Tibial artery (tissue), 4 donors: ENCODE measurements around the gene WDR48.

Experiments
- DNase-seq, 2 donors: peaks; one replicate each; pipeline ENCODE4 v3.0.0-alpha.2; 2019
- H3K27ac ChIP-seq, 2 donors: fragments of 200-600 bp; sonication (generic) in 1 of 2; 1 replicate in 1 of 2; 2 replicates in 1 of 2; pipeline ENCODE4 v1.5.1; 2018 to 2019; ENCODE audit warnings: mild to moderate bottlenecking in 1 of 2
- H3K27me3 ChIP-seq, 2 donors: fragments of 200-600 bp; sonication (generic) in 1 of 2; one replicate each; pipeline versions ENCODE4 v1.5.1 to v1.6.0; 2016 to 2019
- H3K36me3 ChIP-seq, 3 donors: fragments of 200-600 bp; sonication (generic) in 2 of 3; one replicate each; pipeline ENCODE4 v1.5.1; 2016 to 2019; ENCODE audit warnings: mild to moderate bottlenecking in 2 of 3
- H3K4me1 ChIP-seq, 4 donors: fragments of 200-600 bp; sonication (generic) in 2 of 4; 1 replicate in 3 of 4; 2 replicates in 1 of 4; pipeline ENCODE4 v1.5.1; 2016 to 2019
- H3K4me3 ChIP-seq, 2 donors: fragments of 200-600 bp; sonication (generic) in 1 of 2; 1 replicate in 1 of 2; 2 replicates in 1 of 2; pipeline ENCODE4 v1.5.1; 2018 to 2019; ENCODE audit warnings: mild to moderate bottlenecking in 2 of 2
- H3K9me3 ChIP-seq, 3 donors: fragments of 200-600 bp; sonication (generic) in 1 of 3; one replicate each; pipeline ENCODE4 v1.5.1; 2016 to 2019
- CTCF ChIP-seq, 2 experiments: fragments of 200-600 bp in 1 of 2; fragments of 450-650 bp in 1 of 2; IDR thresholded peaks; one replicate each; pipeline ENCODE4 v1.5.1; 2017 to 2019; ENCODE audit warnings: antibody characterized with exemption in 2 of 2, mild to moderate bottlenecking in 1 of 2, moderate library complexity in 1 of 2
- intact Hi-C: fragments of 100-400 bp; cut with DNase I; formaldehyde crosslinking; loops from one replicate; pipeline ENCODE4 v1.15.0; 2023; ENCODE audit warnings: low total_unique reads

WDR48 gene

GRCh38 chr3:39024497-39024896 is 27.3 kb upstream of the WDR48 start:
- no peaks in the 10 kb centered on the region for H3K9me3 ChIP-seq
- H3K36me3 ChIP-seq, result no peaks in the 10 kb centered on the region
- H3K27me3 ChIP-seq, result peaks cover 0 to 5% of the 10 kb centered on the region in 2 donors
- H3K4me3 ChIP-seq, result no peak overlapping the region
- no peaks in the 10 kb centered on the region for H3K4me1 ChIP-seq
- TF ChIP-seq CTCF (IDR thresholded peaks at IDR 0.05), result no peak
- intact Hi-C loops, result no loop called here
- no peak for DNase-seq
- H3K27ac ChIP-seq, result no peak overlapping the region

- no peaks in the 10 kb centered on the region for H3K9me3 ChIP-seq
- no peak for TF ChIP-seq CTCF (IDR thresholded peaks at IDR 0.05)
- intact Hi-C loops, result no loop called here
- DNase-seq, result no peak
- H3K4me1 ChIP-seq, result no peaks in the 10 kb centered on the region
- no peak overlapping the region for H3K27ac ChIP-seq
- no peak overlapping the region for H3K4me3 ChIP-seq
- no peaks in the 10 kb centered on the region for H3K36me3 ChIP-seq
- peaks cover 0 to 5% of the 10 kb centered on the region in 2 donors for H3K27me3 ChIP-seq
These were observed 26.4 kb upstream of the WDR48 start for GRCh38 chr3:39025222-39025970.

- no peak for DNase-seq
- no peak for TF ChIP-seq CTCF (IDR thresholded peaks at IDR 0.05)
- no peak overlapping the region for H3K27ac ChIP-seq
- no peaks in the 10 kb centered on the region for H3K9me3 ChIP-seq
- no peaks in the 10 kb centered on the region for H3K36me3 ChIP-seq
- no peaks in the 10 kb centered on the region for H3K4me1 ChIP-seq
- intact Hi-C loops, result no loop called here
- H3K27me3 ChIP-seq, result no peaks in the 10 kb centered on the region
- H3K4me3 ChIP-seq, result no peak overlapping the region
These were observed 23.3 kb upstream of the WDR48 start for GRCh38 chr3:39028546-39028945.

- no peak for DNase-seq
- Histone ChIP-seq H3K9me3 (no peaks in the 10 kb centered on the region), H3K36me3 (no peaks in the 10 kb centered on the region), H3K27me3 (no peaks in the 10 kb centered on the region), H3K27ac (no peak overlapping the region), H3K4me3 (no peak overlapping the region), H3K4me1 (no peaks in the 10 kb centered on the region)
- intact Hi-C loops, result no loop called here
- no peak for TF ChIP-seq CTCF (IDR thresholded peaks at IDR 0.05)
These were observed 22.3 kb upstream of the WDR48 start for GRCh38 chr3:39029556-39029955.

GRCh38 chr3:39038165-39038564 is 13.7 kb upstream of the WDR48 start:
- no peak for DNase-seq
- no peak overlapping the region for H3K27ac ChIP-seq
- H3K4me3 ChIP-seq, result no peak overlapping the region
- no peaks in the 10 kb centered on the region for H3K27me3 ChIP-seq
- H3K4me1 ChIP-seq, result no peaks in the 10 kb centered on the region
- no peak for TF ChIP-seq CTCF (IDR thresholded peaks at IDR 0.05)
- H3K36me3 ChIP-seq, result no peaks in the 10 kb centered on the region
- H3K9me3 ChIP-seq, result peaks cover 0 to 3% (median 0%) of the 10 kb centered on the region in 3 donors
- intact Hi-C loops, result no loop called here
